KMS-11 (cell line): ENCODE data around the gene CERS5.

ENCODE experiments used
- H2AFZ ChIP-seq: fragments of 200-600 bp; sonication (generic); 2 replicates; pipeline ENCODE4 v1.6.1; 2016; ENCODE audit warnings: antibody characterized with exemption, mixed run types, low read depth
- H3K27ac ChIP-seq: fragments of 200-600 bp; sonication (generic); 2 replicates; pipeline ENCODE4 v1.6.1; 2016; ENCODE audit warnings: mild to moderate bottlenecking, mixed run types
- H3K27me3 ChIP-seq: fragments of 200-600 bp; sonication (generic); 2 replicates; pipeline ENCODE4 v1.6.1; 2017; ENCODE audit warnings: mild to moderate bottlenecking, low read depth, mixed run types, moderate library complexity; ENCODE audit not compliant: insufficient read depth
- H3K36me3 ChIP-seq: fragments of 200-600 bp; sonication (generic); 2 replicates; pipeline ENCODE4 v1.6.1; 2017; ENCODE audit warnings: mild to moderate bottlenecking, mixed run types; ENCODE audit not compliant: insufficient read depth
- H3K4me1 ChIP-seq: fragments of 200-600 bp; sonication (generic); 2 replicates; pipeline ENCODE4 v1.6.1; 2016; ENCODE audit warnings: mild to moderate bottlenecking, low read depth, mixed run types; ENCODE audit not compliant: poor library complexity, severe bottlenecking
- H3K4me2 ChIP-seq: fragments of 200-600 bp; sonication (generic); 2 replicates; pipeline ENCODE4 v1.7.0; 2016; ENCODE audit warnings: mild to moderate bottlenecking, mixed run types
- H3K4me3 ChIP-seq: fragments of 200-600 bp; sonication (generic); IDR thresholded peaks from 2 replicates; pipeline ENCODE4 v1.6.1; 2017; ENCODE audit warnings: low read depth, low read length, mixed read lengths; ENCODE audit not compliant: insufficient read depth
- H3K79me2 ChIP-seq: fragments of 200-600 bp; sonication (generic); 2 replicates; pipeline ENCODE4 v1.6.1; 2016; ENCODE audit warnings: low read depth, mixed run types; ENCODE audit not compliant: insufficient read depth
- H3K9ac ChIP-seq: fragments of 200-600 bp; sonication (generic); 2 replicates; pipeline ENCODE4 v1.6.1; 2016; ENCODE audit warnings: mild to moderate bottlenecking, mixed run types
- H4K20me1 ChIP-seq: fragments of 200-600 bp; sonication (generic); 2 replicates; pipeline ENCODE4 v1.6.1; 2016; ENCODE audit warnings: mild to moderate bottlenecking, mixed run types; ENCODE audit not compliant: insufficient read depth
- CTCF ChIP-seq: fragments of 200-600 bp; sonication (generic); conservative IDR thresholded peaks from 2 replicates; pipeline ENCODE4 v1.6.1; 2017; ENCODE audit warnings: low read depth, mild to moderate bottlenecking, antibody characterized with exemption, low read length, moderate library complexity, mixed read lengths

CERS5 gene

GRCh38 chr12:50187084-50187900 is 20.1 kb upstream of the CERS5 start:
- Histone ChIP-seq H4K20me1 (no peaks in the 10 kb centered on the region), H3K4me2 (peak overlapping the region; percentile 95), H2AFZ (peak overlapping the region; percentile 89), H3K79me2 (no peaks in the 10 kb centered on the region), H3K27me3 (no peaks in the 10 kb centered on the region), H3K9ac (peak overlapping the region; percentile 3; the same call in 1 of the 2 replicates), H3K4me1 (peaks cover 50% of the 10 kb centered on the region), H3K4me3 (no peak overlapping the region), H3K27ac (peak overlapping the region; percentile 79), H3K36me3 (no peaks in the 10 kb centered on the region)
- no peak for TF ChIP-seq CTCF

GRCh38 chr12:50186681-50187080 is 19.5 kb upstream of the CERS5 start:
- peak overlapping the region; percentile 79 for H3K27ac ChIP-seq
- TF ChIP-seq CTCF: no peak
- H3K4me1 ChIP-seq: peaks cover 50% of the 10 kb centered on the region
- peak overlapping the region; percentile 3; the same call in 1 of the 2 replicates for H3K9ac ChIP-seq
- H3K36me3 ChIP-seq: no peaks in the 10 kb centered on the region
- H4K20me1 ChIP-seq: no peaks in the 10 kb centered on the region
- no peaks in the 10 kb centered on the region for H3K27me3 ChIP-seq
- no peaks in the 10 kb centered on the region for H3K79me2 ChIP-seq
- peak overlapping the region; percentile 89; the same call in 1 of the 2 replicates for H2AFZ ChIP-seq
- no peak overlapping the region for H3K4me3 ChIP-seq
- H3K4me2 ChIP-seq: peak overlapping the region; percentile 95

- Histone ChIP-seq H3K4me3 (no peak overlapping the region), H4K20me1 (no peaks in the 10 kb centered on the region), H3K4me1 (peaks cover 50% of the 10 kb centered on the region), H3K27me3 (no peaks in the 10 kb centered on the region), H3K79me2 (no peaks in the 10 kb centered on the region), H3K36me3 (no peaks in the 10 kb centered on the region), H2AFZ (peak overlapping the region; percentile 89; the same call in 1 of the 2 replicates), H3K27ac (peak overlapping the region; percentile 79), H3K9ac (peak overlapping the region; percentile 3; the same call in 1 of the 2 replicates), H3K4me2 (peak overlapping the region; percentile 95)
- TF ChIP-seq CTCF: no peak
These were observed 18.9 kb upstream of the CERS5 start for GRCh38 chr12:50185970-50186663.

GRCh38 chr12:50185301-50185895 is 18.2 kb upstream of the CERS5 start:
- Histone ChIP-seq H3K9ac (no peak overlapping the region), H3K4me3 (no peak overlapping the region), H3K4me1 (peaks cover 50% of the 10 kb centered on the region), H3K27me3 (no peaks in the 10 kb centered on the region), H4K20me1 (no peaks in the 10 kb centered on the region), H3K27ac (no peak overlapping the region), H2AFZ (no peak overlapping the region), H3K36me3 (no peaks in the 10 kb centered on the region), H3K4me2 (peak overlapping the region; percentile 95; the same call in 1 of the 2 replicates), H3K79me2 (no peaks in the 10 kb centered on the region)
- no peak for TF ChIP-seq CTCF
